A549 (cell line): ENCODE data around the gene C1orf50. TPM values are rescaled to one million over a fixed set of nuclear protein-coding genes. Genes with fewer than 3 reads are reported as not detected.

Experiments used
- ATAC-seq, 2 experiments: fragments of 200-7000 bp in 1 of 2; fragments of >200 bp in 1 of 2; cut with Nextera tagmentation in 1 of 2; cut with Tn5 transposase in 1 of 2; 3 replicates each; pipeline versions ENCODE4 v1.8.0 to v1.9.1; 2018 to 2020; ENCODE audit warnings: mild to moderate bottlenecking in 1 of 2, moderate library complexity in 1 of 2
- CTCF ChIA-PET: fragments of 300-600 bp; sonication (Branson Sonifier 250); formaldehyde crosslinking; extraction: SDS; loops from one replicate; lab custom pipeline; 2021; ENCODE audit warnings: antibody characterized with exemption, inconsistent platforms; lab: Yijun Ruan, JAX
- POLR2A ChIA-PET: fragments of 350-600 bp; formaldehyde crosslinking; extraction: SDS; loops from one replicate; lab custom pipeline; 2021; ENCODE audit warnings: antibody characterized with exemption, inconsistent platforms; lab: Yijun Ruan, JAX
- DNase-seq, 2 experiments: peaks; one replicate each; pipeline versions ENCODE4 v3.0.0 to v3.0.0-alpha.2; 2011 to 2016; ENCODE audit warnings: low read depth in 1 of 2, low spot score in 1 of 2
- FAIRE-seq: peaks from 2 replicates; lab custom pipeline; 2011; peaks lifted over from hg19 to GRCh38; lab: Jason Lieb, UNC
- H3K27ac ChIP-seq, 2 experiments: fragments of >200 bp; sonication (Bioruptor Twin); formaldehyde crosslinking; 3 replicates each; pipeline ENCODE4 v1.5.1; 2016 to 2017
- H3K4me1 ChIP-seq: fragments of >200 bp; sonication (Bioruptor Twin); formaldehyde crosslinking; 3 replicates; pipeline ENCODE4 v1.6.1; 2016
- H3K4me2 ChIP-seq: fragments of >200 bp; sonication (Bioruptor Twin); formaldehyde crosslinking; 3 replicates; pipeline ENCODE4 v1.6.1; 2016
- H3K4me3 ChIP-seq: fragments of >200 bp; sonication (Bioruptor Twin); formaldehyde crosslinking; 3 replicates; pipeline ENCODE4 v1.5.1; 2016
- H3K9me3 ChIP-seq: fragments of >200 bp; sonication (Bioruptor Twin); formaldehyde crosslinking; 3 replicates; pipeline ENCODE4 v1.6.1; 2016
- BHLHE40 ChIP-seq: IDR thresholded peaks from 2 replicates; pipeline ENCODE4 v1.6.1; 2012; ENCODE audit warnings: low read depth, low read length, inconsistent platforms
- CBX2 ChIP-seq: fragments of 200-600 bp; sonication (generic); IDR thresholded peaks from 2 replicates; pipeline ENCODE4 v1.6.1; 2016; ENCODE audit warnings: low read depth, mild to moderate bottlenecking, borderline replicate concordance
- CHD2 ChIP-seq: fragments of 150-350 bp; IDR thresholded peaks from 2 replicates; pipeline ENCODE4 v1.6.1; 2014; ENCODE audit warnings: low read length; ENCODE audit not compliant: partially characterized antibody
- GATA3 ChIP-seq: IDR thresholded peaks from 2 replicates; pipeline ENCODE4 v1.6.1; 2012; ENCODE audit warnings: borderline replicate concordance
- HEYL ChIP-seq: fragments of 250-450 bp; sonication (Bioruptor Pico); IDR thresholded peaks from 2 replicates; pipeline ENCODE4 v1.8.0; 2021; ENCODE audit warnings: mild to moderate bottlenecking, moderate library complexity
- HOXB13 ChIP-seq: fragments of 250-450 bp; sonication (Bioruptor Pico); IDR thresholded peaks from 2 replicates; pipeline ENCODE4 v1.5.0; 2020; ENCODE audit warnings: low read depth, mild to moderate bottlenecking, moderate library complexity
- PHF8 ChIP-seq: fragments of 200-600 bp; sonication (generic); IDR thresholded peaks from 2 replicates; pipeline ENCODE4 v1.6.1; 2016; ENCODE audit warnings: low read depth, mild to moderate bottlenecking, antibody characterized with exemption, moderate library complexity, borderline replicate concordance
- RCOR1 ChIP-seq: fragments of 150-350 bp; IDR thresholded peaks from 2 replicates; pipeline ENCODE4 v1.6.1; 2014; ENCODE audit warnings: antibody characterized with exemption, low read length, low read depth
- SMC3 ChIP-seq: fragments of >200 bp; sonication (Bioruptor Twin); formaldehyde crosslinking; IDR thresholded peaks from 3 replicates; pipeline ENCODE4 v1.6.1; 2018; ENCODE audit warnings: inconsistent platforms
- TFCP2L1 ChIP-seq: fragments of 250-450 bp; sonication (Bioruptor Pico); IDR thresholded peaks from 2 replicates; pipeline ENCODE4 v1.5.0; 2021; ENCODE audit warnings: mild to moderate bottlenecking
- TP53 ChIP-seq: fragments of 250-450 bp; sonication (Bioruptor Pico); IDR thresholded peaks from 2 replicates; pipeline ENCODE4 v1.5.0; 2021; ENCODE audit warnings: mild to moderate bottlenecking, moderate library complexity
- WGBS: methylation state at CpG from one replicate; pipeline ENCODE4 v1.1.6; 2017; ENCODE audit errors: missing lambda C conversion rate; 5-methylcytosine and 5-hydroxymethylcytosine counted together
- polyA plus RNA-seq, 4 experiments: library from polyadenylated mRNA; depleted of rRNA in 3 of 4; stranded (reverse); fragments of >200 nt; fragmentation: RNase III in 1 of 4; extraction: RNeasy Plus Mini Kit Qiagen cat#74134 plus additional on column Dnase treatment in 1 of 4; gene quantifications; 2 replicates in 3 of 4; 3 replicates in 1 of 4; pipeline ENCODE4 v1.2.3, GENCODE V29; 2011 to 2017
- TF ChIP-seq, protein P1 (sequence below): fragments of 200-600 bp; sonication (generic); IDR thresholded peaks from 2 replicates; pipeline ENCODE4 v1.6.1; 2016; ENCODE audit warnings: antibody characterized with exemption, mild to moderate bottlenecking, moderate library complexity
- TF ChIP-seq, protein P2 (sequence below): fragments of >200 bp; sonication (Bioruptor Twin); formaldehyde crosslinking; IDR thresholded peaks from 3 replicates; pipeline ENCODE4 v1.6.1; 2016
- TF ChIP-seq, protein P3 (sequence below): fragments of >200 bp; sonication (Bioruptor Twin); formaldehyde crosslinking; IDR thresholded peaks from 3 replicates; pipeline ENCODE4 v1.5.1; 2016
- TF ChIP-seq, protein P4 (sequence below): fragments of 250-450 bp; sonication (Bioruptor Pico); IDR thresholded peaks from 2 replicates; pipeline ENCODE4 v1.5.0; 2020; ENCODE audit warnings: low read depth, mild to moderate bottlenecking, moderate library complexity

C1orf50 gene
- polyA plus RNA-seq, 2 of the 4 experiments (the other 2 are of a cell fraction) = 1.9 to 2.6 TPM

- Histone ChIP-seq H3K4me1 (no peaks in the 10 kb centered on the region), H3K4me3 (no peak overlapping the region), H3K4me2 (no peak overlapping the region), H3K9me3 (no peaks in the 10 kb centered on the region), H3K27ac (no peak overlapping the region)
- CTCF ChIA-PET = interaction anchor here (1.3 kb wide), 1 partner anchor 289 kb away, joined by 3 read pairs; no protein-coding TSS in a partner anchor
- TF ChIP-seq, protein P1, sequence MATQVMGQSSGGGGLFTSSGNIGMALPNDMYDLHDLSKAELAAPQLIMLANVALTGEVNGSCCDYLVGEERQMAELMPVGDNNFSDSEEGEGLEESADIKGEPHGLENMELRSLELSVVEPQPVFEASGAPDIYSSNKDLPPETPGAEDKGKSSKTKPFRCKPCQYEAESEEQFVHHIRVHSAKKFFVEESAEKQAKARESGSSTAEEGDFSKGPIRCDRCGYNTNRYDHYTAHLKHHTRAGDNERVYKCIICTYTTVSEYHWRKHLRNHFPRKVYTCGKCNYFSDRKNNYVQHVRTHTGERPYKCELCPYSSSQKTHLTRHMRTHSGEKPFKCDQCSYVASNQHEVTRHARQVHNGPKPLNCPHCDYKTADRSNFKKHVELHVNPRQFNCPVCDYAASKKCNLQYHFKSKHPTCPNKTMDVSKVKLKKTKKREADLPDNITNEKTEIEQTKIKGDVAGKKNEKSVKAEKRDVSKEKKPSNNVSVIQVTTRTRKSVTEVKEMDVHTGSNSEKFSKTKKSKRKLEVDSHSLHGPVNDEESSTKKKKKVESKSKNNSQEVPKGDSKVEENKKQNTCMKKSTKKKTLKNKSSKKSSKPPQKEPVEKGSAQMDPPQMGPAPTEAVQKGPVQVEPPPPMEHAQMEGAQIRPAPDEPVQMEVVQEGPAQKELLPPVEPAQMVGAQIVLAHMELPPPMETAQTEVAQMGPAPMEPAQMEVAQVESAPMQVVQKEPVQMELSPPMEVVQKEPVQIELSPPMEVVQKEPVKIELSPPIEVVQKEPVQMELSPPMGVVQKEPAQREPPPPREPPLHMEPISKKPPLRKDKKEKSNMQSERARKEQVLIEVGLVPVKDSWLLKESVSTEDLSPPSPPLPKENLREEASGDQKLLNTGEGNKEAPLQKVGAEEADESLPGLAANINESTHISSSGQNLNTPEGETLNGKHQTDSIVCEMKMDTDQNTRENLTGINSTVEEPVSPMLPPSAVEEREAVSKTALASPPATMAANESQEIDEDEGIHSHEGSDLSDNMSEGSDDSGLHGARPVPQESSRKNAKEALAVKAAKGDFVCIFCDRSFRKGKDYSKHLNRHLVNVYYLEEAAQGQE = no peak
- TF ChIP-seq PHF8 (no peak), TP53 (CRISPR knock-in tag) (no peak), HOXB13 (CRISPR knock-in tag) (no peak), CHD2 (no peak), HEYL (no peak), TFCP2L1 (CRISPR knock-in tag) (no peak), BHLHE40 (no peak), CBX2 (no peak), SMC3 (no peak)
- TF ChIP-seq, protein P2, sequence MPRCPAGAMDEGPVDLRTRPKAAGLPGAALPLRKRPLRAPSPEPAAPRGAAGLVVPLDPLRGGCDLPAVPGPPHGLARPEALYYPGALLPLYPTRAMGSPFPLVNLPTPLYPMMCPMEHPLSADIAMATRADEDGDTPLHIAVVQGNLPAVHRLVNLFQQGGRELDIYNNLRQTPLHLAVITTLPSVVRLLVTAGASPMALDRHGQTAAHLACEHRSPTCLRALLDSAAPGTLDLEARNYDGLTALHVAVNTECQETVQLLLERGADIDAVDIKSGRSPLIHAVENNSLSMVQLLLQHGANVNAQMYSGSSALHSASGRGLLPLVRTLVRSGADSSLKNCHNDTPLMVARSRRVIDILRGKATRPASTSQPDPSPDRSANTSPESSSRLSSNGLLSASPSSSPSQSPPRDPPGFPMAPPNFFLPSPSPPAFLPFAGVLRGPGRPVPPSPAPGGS = no peak
- TF ChIP-seq, protein P3, sequence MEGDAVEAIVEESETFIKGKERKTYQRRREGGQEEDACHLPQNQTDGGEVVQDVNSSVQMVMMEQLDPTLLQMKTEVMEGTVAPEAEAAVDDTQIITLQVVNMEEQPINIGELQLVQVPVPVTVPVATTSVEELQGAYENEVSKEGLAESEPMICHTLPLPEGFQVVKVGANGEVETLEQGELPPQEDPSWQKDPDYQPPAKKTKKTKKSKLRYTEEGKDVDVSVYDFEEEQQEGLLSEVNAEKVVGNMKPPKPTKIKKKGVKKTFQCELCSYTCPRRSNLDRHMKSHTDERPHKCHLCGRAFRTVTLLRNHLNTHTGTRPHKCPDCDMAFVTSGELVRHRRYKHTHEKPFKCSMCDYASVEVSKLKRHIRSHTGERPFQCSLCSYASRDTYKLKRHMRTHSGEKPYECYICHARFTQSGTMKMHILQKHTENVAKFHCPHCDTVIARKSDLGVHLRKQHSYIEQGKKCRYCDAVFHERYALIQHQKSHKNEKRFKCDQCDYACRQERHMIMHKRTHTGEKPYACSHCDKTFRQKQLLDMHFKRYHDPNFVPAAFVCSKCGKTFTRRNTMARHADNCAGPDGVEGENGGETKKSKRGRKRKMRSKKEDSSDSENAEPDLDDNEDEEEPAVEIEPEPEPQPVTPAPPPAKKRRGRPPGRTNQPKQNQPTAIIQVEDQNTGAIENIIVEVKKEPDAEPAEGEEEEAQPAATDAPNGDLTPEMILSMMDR = no peak
- ATAC-seq (no peak), DNase-seq (no peak), FAIRE-seq (no peak)
- POLR2A ChIA-PET = no interaction called here
- WGBS = 100% methylated on average over 4 of the region's 18 CpGs
Measured at GRCh38 chr1:42784547-42784945, 17.5 kb downstream of the C1orf50 start.

DNA sequence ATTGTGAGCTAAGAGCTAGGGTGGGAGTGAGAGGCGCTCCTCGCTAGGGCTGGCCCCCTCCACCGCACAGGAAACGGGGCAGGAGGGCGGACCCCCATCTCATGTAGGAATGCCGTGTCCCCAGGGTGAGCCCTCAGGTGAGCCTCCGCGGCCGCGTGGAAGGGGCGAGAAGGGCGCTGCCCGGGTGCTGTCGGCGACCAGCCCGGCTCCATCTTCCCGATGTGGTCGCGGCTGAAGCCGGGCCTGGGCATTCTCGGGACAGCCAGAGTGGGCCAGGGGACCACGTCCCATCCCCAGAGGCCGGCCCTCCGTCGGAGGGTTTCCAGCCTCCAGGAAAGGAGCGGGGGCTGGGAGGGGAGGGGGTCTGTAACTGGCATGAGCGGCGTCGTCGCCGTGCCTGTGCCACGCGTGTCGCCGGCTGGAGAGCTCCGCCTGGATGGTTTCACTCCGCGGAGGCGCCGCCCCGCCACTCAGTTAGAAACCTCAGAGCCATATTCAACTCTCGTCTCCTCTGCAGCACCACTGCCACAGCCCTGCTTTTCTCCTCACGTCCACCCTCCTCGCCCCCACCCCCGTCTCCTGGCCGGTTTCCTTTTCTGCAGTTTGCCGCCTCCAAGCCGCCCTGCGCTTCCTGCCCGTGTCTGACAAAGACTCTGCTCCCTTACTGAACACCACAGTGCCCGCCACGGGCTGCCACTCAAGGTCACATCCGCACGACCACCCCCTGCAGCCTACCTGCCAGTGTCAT lies 18.1 kb downstream of the C1orf50 start, which contains the start of gene TMEM269:
TSS of gene TMEM269 (plus strand) at position 46 of the 748 bp plus-strand sequence. CDS start 4,903 bp downstream, outside the sequence.
- ATAC-seq (no peak), FAIRE-seq (no peak)
- no peaks in the 10 kb centered on the region for H3K4me1 ChIP-seq
- 92% methylated on average over 25 of the region's 54 CpGs for WGBS
- no peak within 1 kb of the TSS for H3K27ac ChIP-seq
- TF ChIP-seq CBX2 = no peak
- no peak for TF ChIP-seq RCOR1
- TF ChIP-seq GATA3 = no peak
- TF ChIP-seq, protein P4, sequence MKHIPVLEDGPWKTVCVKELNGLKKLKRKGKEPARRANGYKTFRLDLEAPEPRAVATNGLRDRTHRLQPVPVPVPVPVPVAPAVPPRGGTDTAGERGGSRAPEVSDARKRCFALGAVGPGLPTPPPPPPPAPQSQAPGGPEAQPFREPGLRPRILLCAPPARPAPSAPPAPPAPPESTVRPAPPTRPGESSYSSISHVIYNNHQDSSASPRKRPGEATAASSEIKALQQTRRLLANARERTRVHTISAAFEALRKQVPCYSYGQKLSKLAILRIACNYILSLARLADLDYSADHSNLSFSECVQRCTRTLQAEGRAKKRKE = no peak
- TF ChIP-seq, all 56 proteins: peak for 0
- Histone ChIP-seq H3K4me2 (no peak within 1 kb of the TSS), H3K9me3 (no peaks in the 10 kb centered on the region), H3K4me3 (no peak within 1 kb of the TSS)
- no peak for DNase-seq
- POLR2A ChIA-PET = no interaction called here
- CTCF ChIA-PET = interaction anchor here (1.3 kb wide), 1 partner anchor 289 kb away, joined by 3 read pairs; no protein-coding TSS in a partner anchor
